Body of pancreas (tissue), 4 donors: ENCODE data around the gene HAAO.
A peak's percentile ranks its signal among the peaks of the same experiment; 100 is the strongest.

Source experiments
- POLR2A ChIP-seq, 3 donors: fragments of 450-650 bp; IDR thresholded peaks; one replicate each; pipeline ENCODE4 v1.6.1; 2016; ENCODE audit warnings: antibody characterized with exemption in 3 of 3, mild to moderate bottlenecking in 2 of 3
- TF ChIP-seq, protein P1 (sequence below), 7 experiments: fragments of 450-650 bp in 4 of 7; fragments of 200-600 bp in 3 of 7; sonication (generic) in 3 of 7; IDR thresholded peaks; one replicate each; pipeline ENCODE4 v1.5.1; 2016 to 2019; ENCODE audit warnings: antibody characterized with exemption in 7 of 7

DNA sequence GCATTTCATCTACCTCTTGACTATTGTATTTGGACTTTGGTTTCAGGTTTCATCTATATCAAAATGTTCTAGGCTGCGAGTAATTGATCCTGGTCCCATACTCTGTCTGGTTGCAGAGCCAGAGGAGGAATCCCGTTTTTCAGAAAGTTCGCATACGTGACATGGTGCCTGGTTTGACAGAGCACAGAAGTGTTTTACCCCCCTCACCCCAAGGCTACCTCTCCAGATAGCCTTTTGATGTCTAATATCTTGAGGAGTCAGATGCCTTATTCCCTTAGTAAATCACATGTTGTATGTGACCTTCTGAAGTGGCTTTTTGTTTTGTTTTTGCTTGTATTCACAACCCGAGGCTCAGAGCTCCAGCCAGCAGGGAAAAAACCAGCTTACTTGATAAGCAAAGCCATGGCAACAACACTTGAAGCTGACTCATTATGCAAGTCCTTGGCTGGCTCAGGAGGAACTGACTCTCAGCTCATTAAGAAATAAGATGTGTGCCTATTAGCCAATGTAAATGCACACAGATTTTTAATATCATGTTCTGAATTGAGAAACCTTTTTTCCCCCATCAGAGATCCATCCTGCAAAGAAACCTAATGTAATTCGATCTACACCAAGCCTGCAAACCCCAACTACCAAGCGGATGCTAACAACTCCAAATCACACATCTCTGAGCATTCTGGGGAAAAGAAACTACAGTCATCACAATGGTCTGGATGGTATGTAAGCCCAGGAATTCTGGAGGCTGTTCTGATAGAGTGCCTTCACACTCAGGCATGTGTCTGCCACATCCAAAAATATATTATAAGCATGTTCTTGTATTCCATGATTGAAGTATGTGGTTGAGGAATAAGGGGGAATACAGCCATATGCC is 69.8 kb downstream of the HAAO start:
- TF ChIP-seq, protein P1, sequence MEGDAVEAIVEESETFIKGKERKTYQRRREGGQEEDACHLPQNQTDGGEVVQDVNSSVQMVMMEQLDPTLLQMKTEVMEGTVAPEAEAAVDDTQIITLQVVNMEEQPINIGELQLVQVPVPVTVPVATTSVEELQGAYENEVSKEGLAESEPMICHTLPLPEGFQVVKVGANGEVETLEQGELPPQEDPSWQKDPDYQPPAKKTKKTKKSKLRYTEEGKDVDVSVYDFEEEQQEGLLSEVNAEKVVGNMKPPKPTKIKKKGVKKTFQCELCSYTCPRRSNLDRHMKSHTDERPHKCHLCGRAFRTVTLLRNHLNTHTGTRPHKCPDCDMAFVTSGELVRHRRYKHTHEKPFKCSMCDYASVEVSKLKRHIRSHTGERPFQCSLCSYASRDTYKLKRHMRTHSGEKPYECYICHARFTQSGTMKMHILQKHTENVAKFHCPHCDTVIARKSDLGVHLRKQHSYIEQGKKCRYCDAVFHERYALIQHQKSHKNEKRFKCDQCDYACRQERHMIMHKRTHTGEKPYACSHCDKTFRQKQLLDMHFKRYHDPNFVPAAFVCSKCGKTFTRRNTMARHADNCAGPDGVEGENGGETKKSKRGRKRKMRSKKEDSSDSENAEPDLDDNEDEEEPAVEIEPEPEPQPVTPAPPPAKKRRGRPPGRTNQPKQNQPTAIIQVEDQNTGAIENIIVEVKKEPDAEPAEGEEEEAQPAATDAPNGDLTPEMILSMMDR (IDR thresholded peaks at IDR 0.05): no peak
- TF ChIP-seq POLR2A (IDR thresholded peaks at IDR 0.05): peak in 1 of 3 donors; percentile 50
